ENCODE results near the gene SLIT3.

DNA sequence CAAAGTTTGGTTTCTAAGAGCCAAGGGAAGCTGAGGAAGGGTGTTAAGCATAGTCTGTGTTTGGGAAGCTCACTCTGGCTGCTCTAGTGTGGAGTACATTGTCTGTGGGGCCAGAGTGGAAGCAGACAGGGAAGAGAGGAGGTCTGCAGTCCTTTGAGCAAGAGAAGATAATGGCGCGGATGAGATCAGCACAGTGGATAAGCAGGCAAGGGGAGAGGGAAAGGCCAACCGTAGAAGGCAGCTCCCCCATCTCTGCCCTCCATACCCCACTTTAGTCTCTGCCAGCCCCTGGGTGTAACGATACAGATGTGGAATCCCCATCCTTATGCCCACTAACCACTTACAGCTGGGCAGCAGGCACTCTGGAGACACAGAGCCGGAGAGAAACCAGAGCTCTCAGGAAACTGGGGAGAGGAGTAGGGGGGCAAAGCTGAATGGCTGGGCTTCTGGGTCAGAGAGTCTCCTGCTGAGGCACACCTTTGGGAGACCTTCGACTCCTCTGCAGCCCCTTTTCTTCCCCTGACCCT lies 75.0 kb downstream of the SLIT3 start:
- TF ChIP-seq CTCF (IDR thresholded peaks at IDR 0.05; ENCODE audit: low read depth, low read length): no peak
- TF ChIP-seq, protein P1, sequence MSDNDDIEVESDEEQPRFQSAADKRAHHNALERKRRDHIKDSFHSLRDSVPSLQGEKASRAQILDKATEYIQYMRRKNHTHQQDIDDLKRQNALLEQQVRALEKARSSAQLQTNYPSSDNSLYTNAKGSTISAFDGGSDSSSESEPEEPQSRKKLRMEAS (IDR thresholded peaks at IDR 0.05; ENCODE audit: low read depth, low read length): no peak
- TF ChIP-seq POLR2A (IDR thresholded peaks at IDR 0.05; ENCODE audit: extremely low read depth, insufficient read length): no peak
- no peak for TF ChIP-seq MYC (IDR thresholded peaks at IDR 0.05; ENCODE audit: low read depth, low read length)

Measured in NB4 (cell line).